ENCODE data around the gene SCN4A. TPM values are rescaled to one million over a fixed set of nuclear protein-coding genes. Genes with fewer than 3 reads are reported as not detected.

Gene SCN4A
- total RNA-seq, 3 donors from 2014 or later (not counting 1 experiment from before 2014, with no cell fraction given): 0.10 to 0.14 (median 0.14) TPM

DNA sequence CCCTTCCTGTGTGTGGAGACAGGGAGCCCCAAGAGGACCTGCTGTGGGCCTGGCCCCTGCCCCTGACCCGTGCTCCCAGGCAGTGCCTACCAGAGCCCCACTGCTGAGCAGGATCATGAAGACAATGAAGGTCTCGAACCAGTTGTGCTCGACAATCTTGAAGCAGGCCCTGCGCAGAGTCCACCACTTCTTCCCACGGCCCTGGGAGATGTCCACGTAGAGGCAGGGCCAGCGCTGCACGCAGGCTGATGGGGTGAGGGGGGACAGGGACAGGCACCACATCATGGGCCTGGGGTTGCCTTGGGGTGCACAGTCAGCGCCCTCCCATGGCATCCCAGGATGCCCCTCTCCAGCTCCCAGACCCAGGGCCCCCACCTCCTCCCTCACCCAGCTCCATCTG is 24.2 kb downstream of the SCN4A start:
- intact Hi-C loops (cut with micrococcal nuclease): loop anchor here (5.0 kb wide), 1 partner anchor 39 kb away; no protein-coding TSS in a partner anchor
- Mint-ChIP-seq H3K36me3 (no peaks in the 10 kb centered on the region), H3K4me3 (no peak overlapping the region), H3K27ac (no peak overlapping the region), H3K27me3 (ENCODE audit: low read depth in 2 of 2) (no peaks in the 10 kb centered on the region), H3K9me3 (no peaks in the 10 kb centered on the region), H3K4me1 (peaks cover 13 to 24% of the 10 kb centered on the region in 2 donors)
- Histone ChIP-seq H3K27me3 (ENCODE audit: control insufficient read depth, insufficient read depth, low read length) (no peaks in the 10 kb centered on the region), H3K27ac (ENCODE audit: low read length) (no peak overlapping the region), H3K9me3 (ENCODE audit: control insufficient read depth, insufficient read depth, low read length) (no peaks in the 10 kb centered on the region), H3K36me3 (ENCODE audit: control insufficient read depth, insufficient read depth, low read length) (no peaks in the 10 kb centered on the region), H3K4me1 (ENCODE audit: control insufficient read depth, insufficient read depth, low read length) (peaks cover 53% of the 10 kb centered on the region), H3K4me3 (ENCODE audit: low read length) (no peak overlapping the region)
- WGBS (ENCODE audit: insufficient coverage): 97% methylated on average over 9 of the region's 9 CpGs
- no peak for TF ChIP-seq CTCF (IDR thresholded peaks at IDR 0.05)
- DNase-seq (no peak), ATAC-seq (no peak)

- WGBS (ENCODE audit: insufficient coverage): 85% methylated on average over 18 of the region's 18 CpGs
- no peak for ATAC-seq
- Mint-ChIP-seq H3K36me3 (no peaks in the 10 kb centered on the region), H3K4me1 (peaks cover 13 to 24% of the 10 kb centered on the region in 2 donors), H3K27ac (no peak overlapping the region), H3K4me3 (no peak overlapping the region), H3K27me3 (ENCODE audit: low read depth in 2 of 2) (no peaks in the 10 kb centered on the region), H3K9me3 (no peaks in the 10 kb centered on the region)
- H3K4me3 ChIP-seq (ENCODE audit: low read length): no peak overlapping the region
- intact Hi-C loops (cut with micrococcal nuclease): loop anchor here (5.0 kb wide), 1 partner anchor 39 kb away; no protein-coding TSS in a partner anchor
- no peak for DNase-seq
- no peak overlapping the region for H3K27ac ChIP-seq (ENCODE audit: low read length)
- no peaks in the 10 kb centered on the region for H3K36me3 ChIP-seq (ENCODE audit: control insufficient read depth, insufficient read depth, low read length)
- no peaks in the 10 kb centered on the region for H3K27me3 ChIP-seq (ENCODE audit: control insufficient read depth, insufficient read depth, low read length)
- peaks cover 47% of the 10 kb centered on the region for H3K4me1 ChIP-seq (ENCODE audit: control insufficient read depth, insufficient read depth, low read length)
- no peak for TF ChIP-seq CTCF (IDR thresholded peaks at IDR 0.05)
- H3K9me3 ChIP-seq (ENCODE audit: control insufficient read depth, insufficient read depth, low read length): no peaks in the 10 kb centered on the region
These were observed 24.9 kb downstream of the SCN4A start for GRCh38 chr17:63947711-63948330.

- TF ChIP-seq CTCF (IDR thresholded peaks at IDR 0.05): peak; percentile 80
- Mint-ChIP-seq H3K27me3 (ENCODE audit: low read depth in 2 of 2) (no peaks in the 10 kb centered on the region), H3K27ac (peak overlapping the region; percentile 14 to 81), H3K36me3 (no peaks in the 10 kb centered on the region), H3K4me3 (peak overlapping the region; percentile 78), H3K9me3 (no peaks in the 10 kb centered on the region), H3K4me1 (peaks cover 13 to 24% of the 10 kb centered on the region in 2 donors)
- ATAC-seq (peak; percentile 69 to 90 (median 83)), DNase-seq (peak; percentile 47 to 83)
- peak overlapping the region; percentile 68 for H3K27ac ChIP-seq (ENCODE audit: low read length)
- H3K36me3 ChIP-seq (ENCODE audit: control insufficient read depth, insufficient read depth, low read length): no peaks in the 10 kb centered on the region
- H3K27me3 ChIP-seq (ENCODE audit: control insufficient read depth, insufficient read depth, low read length): no peaks in the 10 kb centered on the region
- WGBS (ENCODE audit: insufficient coverage): 31% methylated on average over 16 of the region's 20 CpGs
- intact Hi-C loops (cut with micrococcal nuclease): loop anchor here (1.0 to 5.0 kb wide), 2 partner anchors 27 to 41 kb away; no protein-coding TSS in a partner anchor
- peaks cover 41% of the 10 kb centered on the region for H3K4me1 ChIP-seq (ENCODE audit: control insufficient read depth, insufficient read depth, low read length)
- H3K9me3 ChIP-seq (ENCODE audit: control insufficient read depth, insufficient read depth, low read length): no peaks in the 10 kb centered on the region
- H3K4me3 ChIP-seq (ENCODE audit: low read length): peak overlapping the region; percentile 26
These were observed 26.0 kb downstream of the SCN4A start for GRCh38 chr17:63946440-63947363.
